Measurements from ENCODE around the gene CASKIN2.

Gene CASKIN2

GRCh38 chr17:75515496-75516254, at the start of gene CASKIN2:
CASKIN2 (minus strand) TSS chr17:75515537; CDS start chr17:75513804, 1,733 bp downstream.
- peak; percentile 67 for DNase-seq (ENCODE audit: low read depth, low spot score)
- WGBS (ENCODE audit: insufficient coverage, insufficient read length), result no CpG with 5 or more reads among the region's 78 CpGs
- Histone ChIP-seq H3K27ac (ENCODE audit: low read length) (no peak within 1 kb of the TSS), H3K36me3 (ENCODE audit: control insufficient read depth, insufficient read depth, low read length) (peaks cover 5% of the 10 kb centered on the region; the same call in 1 of the 2 replicates), H3K27me3 (ENCODE audit: control insufficient read depth, insufficient read depth, low read length) (no peaks in the 10 kb centered on the region), H3K4me1 (ENCODE audit: control insufficient read depth, insufficient read depth, low read length) (peaks cover 10% of the 10 kb centered on the region), H3K9me3 (ENCODE audit: control insufficient read depth, insufficient read depth, low read length) (no peaks in the 10 kb centered on the region), H3K4me3 (ENCODE audit: low read length) (peak within 1 kb of the TSS; percentile 90)

- Histone ChIP-seq H3K36me3 (ENCODE audit: control insufficient read depth, insufficient read depth, low read length) (peaks cover 13% of the 10 kb centered on the region; the same call in 1 of the 2 replicates), H3K4me3 (ENCODE audit: low read length) (no peak overlapping the region), H3K4me1 (ENCODE audit: control insufficient read depth, insufficient read depth, low read length) (no peaks in the 10 kb centered on the region), H3K9me3 (ENCODE audit: control insufficient read depth, insufficient read depth, low read length) (no peaks in the 10 kb centered on the region), H3K27me3 (ENCODE audit: control insufficient read depth, insufficient read depth, low read length) (no peaks in the 10 kb centered on the region), H3K27ac (ENCODE audit: low read length) (no peak overlapping the region)
- WGBS (ENCODE audit: insufficient coverage, insufficient read length), result no CpG with 5 or more reads among the region's 7 CpGs
- DNase-seq (ENCODE audit: low read depth, low spot score), result no peak
Measured at GRCh38 chr17:75565066-75565465, 49.7 kb upstream of the CASKIN2 start.

GRCh38 chr17:75564195-75564594, 48.9 kb upstream of the CASKIN2 start:
- no peaks in the 10 kb centered on the region for H3K4me1 ChIP-seq (ENCODE audit: control insufficient read depth, insufficient read depth, low read length)
- no CpG with 5 or more reads among the region's 11 CpGs for WGBS (ENCODE audit: insufficient coverage, insufficient read length)
- no peak overlapping the region for H3K27ac ChIP-seq (ENCODE audit: low read length)
- no peaks in the 10 kb centered on the region for H3K9me3 ChIP-seq (ENCODE audit: control insufficient read depth, insufficient read depth, low read length)
- DNase-seq (ENCODE audit: low read depth, low spot score), result no peak
- H3K36me3 ChIP-seq (ENCODE audit: control insufficient read depth, insufficient read depth, low read length), result peaks cover 15% of the 10 kb centered on the region; the same call in 1 of the 2 replicates
- no peaks in the 10 kb centered on the region for H3K27me3 ChIP-seq (ENCODE audit: control insufficient read depth, insufficient read depth, low read length)
- no peak overlapping the region for H3K4me3 ChIP-seq (ENCODE audit: low read length)

DNA sequence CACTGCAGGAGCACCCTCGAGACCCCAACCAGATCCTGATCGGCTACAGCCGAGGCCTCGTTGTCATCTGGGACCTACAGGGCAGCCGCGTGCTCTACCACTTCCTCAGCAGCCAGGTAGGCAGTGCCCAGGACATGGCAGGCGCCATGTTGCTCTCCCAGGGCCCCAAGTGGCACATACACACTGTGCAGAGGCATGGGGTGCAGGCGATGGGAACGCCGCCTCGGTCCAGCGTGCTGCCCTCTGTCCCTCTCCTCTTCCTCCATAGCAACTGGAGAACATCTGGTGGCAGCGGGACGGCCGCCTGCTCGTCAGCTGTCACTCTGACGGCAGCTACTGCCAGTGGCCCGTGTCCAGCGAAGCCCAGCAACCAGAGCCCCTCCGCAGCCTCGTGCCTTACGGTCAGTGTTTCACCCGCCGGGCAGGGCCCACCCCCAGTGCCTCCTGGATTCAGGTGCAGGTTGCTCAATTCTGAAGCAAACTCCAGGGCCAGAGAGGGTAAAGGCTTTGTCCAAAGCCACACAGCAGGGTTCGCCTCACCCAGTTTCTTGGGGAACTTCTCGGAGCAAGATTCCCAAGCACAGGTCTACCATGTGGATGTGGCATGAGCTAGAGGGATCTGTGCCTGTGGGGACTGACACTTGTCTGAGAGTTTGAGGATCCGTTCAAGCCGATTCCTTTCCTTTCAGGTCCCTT, 47.9 kb upstream of the CASKIN2 start:
- H3K27ac ChIP-seq (ENCODE audit: low read length), result no peak overlapping the region
- no peak overlapping the region for H3K4me3 ChIP-seq (ENCODE audit: low read length)
- H3K9me3 ChIP-seq (ENCODE audit: control insufficient read depth, insufficient read depth, low read length), result no peaks in the 10 kb centered on the region
- H3K4me1 ChIP-seq (ENCODE audit: control insufficient read depth, insufficient read depth, low read length), result no peaks in the 10 kb centered on the region
- peaks cover 17% of the 10 kb centered on the region; the same call in 1 of the 2 replicates for H3K36me3 ChIP-seq (ENCODE audit: control insufficient read depth, insufficient read depth, low read length)
- H3K27me3 ChIP-seq (ENCODE audit: control insufficient read depth, insufficient read depth, low read length), result no peaks in the 10 kb centered on the region
- WGBS (ENCODE audit: insufficient coverage, insufficient read length), result no CpG with 5 or more reads among the region's 28 CpGs
- DNase-seq (ENCODE audit: low read depth, low spot score), result no peak

- Histone ChIP-seq H3K4me1 (ENCODE audit: control insufficient read depth, insufficient read depth, low read length) (no peaks in the 10 kb centered on the region), H3K9me3 (ENCODE audit: control insufficient read depth, insufficient read depth, low read length) (no peaks in the 10 kb centered on the region), H3K4me3 (ENCODE audit: low read length) (no peak overlapping the region), H3K27me3 (ENCODE audit: control insufficient read depth, insufficient read depth, low read length) (no peaks in the 10 kb centered on the region), H3K36me3 (ENCODE audit: control insufficient read depth, insufficient read depth, low read length) (peaks cover 17% of the 10 kb centered on the region; the same call in 1 of the 2 replicates), H3K27ac (ENCODE audit: low read length) (no peak overlapping the region)
- WGBS (ENCODE audit: insufficient coverage, insufficient read length), result no CpG with 5 or more reads among the region's 5 CpGs
- no peak for DNase-seq (ENCODE audit: low read depth, low spot score)
Measured at GRCh38 chr17:75561927-75562603, 46.7 kb upstream of the CASKIN2 start.

DNA sequence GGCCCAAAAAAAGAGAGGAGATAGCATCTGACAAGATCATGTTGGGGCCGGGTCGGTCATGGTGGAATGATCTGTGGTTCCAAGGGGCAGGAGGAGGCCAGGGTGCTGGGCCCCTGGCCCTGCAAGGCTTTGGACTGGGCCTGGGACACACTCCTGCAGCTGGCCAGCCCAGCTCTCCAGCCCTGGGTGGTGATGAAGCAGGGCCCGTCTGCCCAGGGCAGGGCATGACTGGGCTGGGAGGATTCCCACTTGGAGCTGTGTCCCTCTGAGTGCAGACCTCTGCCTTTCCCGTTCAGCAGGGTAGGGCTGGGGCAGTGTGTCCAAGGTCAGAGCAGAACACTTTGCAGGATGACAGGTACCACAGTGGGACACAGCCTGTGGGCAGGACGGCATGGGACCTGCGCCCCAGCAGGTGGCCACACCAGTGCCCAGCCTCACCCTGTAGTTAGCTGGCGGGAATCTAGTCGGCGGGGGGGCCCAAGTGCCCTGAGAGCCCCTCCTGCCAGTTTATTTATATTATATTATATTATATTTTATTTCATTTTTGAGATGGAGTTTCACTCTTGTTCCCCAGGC, 44.7 kb upstream of the CASKIN2 start:
- no peaks in the 10 kb centered on the region for H3K27me3 ChIP-seq (ENCODE audit: control insufficient read depth, insufficient read depth, low read length)

DNA sequence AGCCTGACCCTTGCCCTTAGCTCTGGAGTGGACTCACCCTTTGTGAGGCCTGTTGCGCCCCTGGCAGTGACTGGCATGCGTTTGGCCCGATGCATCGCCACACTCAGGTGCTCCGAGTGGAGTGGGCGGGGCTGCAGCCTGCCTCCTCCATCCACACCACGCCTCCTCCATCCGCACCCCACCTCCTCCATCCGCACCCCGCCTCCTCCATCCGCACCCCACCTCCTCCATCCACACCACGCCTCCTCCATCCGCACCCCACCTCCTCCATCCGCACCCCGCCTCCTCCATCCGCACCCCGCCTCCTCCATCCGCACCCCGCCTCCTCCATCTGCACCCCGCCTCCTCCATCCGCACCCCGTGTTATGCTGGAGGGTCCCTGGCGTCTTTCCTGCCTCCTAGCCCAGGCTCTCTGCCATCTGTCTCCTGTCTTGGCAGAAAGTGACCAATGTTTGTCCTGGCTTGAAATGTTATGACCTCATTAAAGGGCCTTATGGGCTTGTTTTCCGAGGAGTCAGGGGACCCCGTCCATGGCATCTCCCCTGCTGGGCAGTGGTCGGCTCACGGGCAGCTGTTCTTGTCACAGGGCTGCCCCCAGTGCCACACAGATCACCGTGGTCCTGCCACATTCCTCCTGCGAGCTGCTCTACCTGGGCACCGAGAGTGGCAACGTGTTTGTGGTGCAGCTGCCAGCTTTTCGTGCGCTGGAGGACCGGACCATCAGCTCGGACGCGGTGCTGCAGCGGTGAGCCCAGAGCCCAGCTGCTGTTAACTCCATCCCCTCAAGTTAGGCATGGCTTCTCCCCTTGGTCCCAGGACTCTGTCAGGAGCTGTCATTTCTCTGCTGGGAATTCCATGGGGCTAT, 43.6 kb upstream of the CASKIN2 start:
- no peak for DNase-seq (ENCODE audit: low read depth, low spot score)
- no CpG with 5 or more reads among the region's 38 CpGs for WGBS (ENCODE audit: insufficient coverage, insufficient read length)
- Histone ChIP-seq H3K36me3 (ENCODE audit: control insufficient read depth, insufficient read depth, low read length) (peaks cover 10% of the 10 kb centered on the region; the same call in 1 of the 2 replicates), H3K4me3 (ENCODE audit: low read length) (no peak overlapping the region), H3K27me3 (ENCODE audit: control insufficient read depth, insufficient read depth, low read length) (no peaks in the 10 kb centered on the region), H3K4me1 (ENCODE audit: control insufficient read depth, insufficient read depth, low read length) (no peaks in the 10 kb centered on the region), H3K9me3 (ENCODE audit: control insufficient read depth, insufficient read depth, low read length) (no peaks in the 10 kb centered on the region), H3K27ac (ENCODE audit: low read length) (no peak overlapping the region)

More for the DNA sequence above, 44.7 kb upstream of the CASKIN2 start:
- no CpG with 5 or more reads among the region's 9 CpGs for WGBS (ENCODE audit: insufficient coverage, insufficient read length)
- no peak overlapping the region for H3K4me3 ChIP-seq (ENCODE audit: low read length)
- DNase-seq (ENCODE audit: low read depth, low spot score), result no peak
- H3K36me3 ChIP-seq (ENCODE audit: control insufficient read depth, insufficient read depth, low read length), result peaks cover 15% of the 10 kb centered on the region; the same call in 1 of the 2 replicates
- H3K27ac ChIP-seq (ENCODE audit: low read length), result no peak overlapping the region
- no peaks in the 10 kb centered on the region for H3K4me1 ChIP-seq (ENCODE audit: control insufficient read depth, insufficient read depth, low read length)
- H3K9me3 ChIP-seq (ENCODE audit: control insufficient read depth, insufficient read depth, low read length), result no peaks in the 10 kb centered on the region

DNA sequence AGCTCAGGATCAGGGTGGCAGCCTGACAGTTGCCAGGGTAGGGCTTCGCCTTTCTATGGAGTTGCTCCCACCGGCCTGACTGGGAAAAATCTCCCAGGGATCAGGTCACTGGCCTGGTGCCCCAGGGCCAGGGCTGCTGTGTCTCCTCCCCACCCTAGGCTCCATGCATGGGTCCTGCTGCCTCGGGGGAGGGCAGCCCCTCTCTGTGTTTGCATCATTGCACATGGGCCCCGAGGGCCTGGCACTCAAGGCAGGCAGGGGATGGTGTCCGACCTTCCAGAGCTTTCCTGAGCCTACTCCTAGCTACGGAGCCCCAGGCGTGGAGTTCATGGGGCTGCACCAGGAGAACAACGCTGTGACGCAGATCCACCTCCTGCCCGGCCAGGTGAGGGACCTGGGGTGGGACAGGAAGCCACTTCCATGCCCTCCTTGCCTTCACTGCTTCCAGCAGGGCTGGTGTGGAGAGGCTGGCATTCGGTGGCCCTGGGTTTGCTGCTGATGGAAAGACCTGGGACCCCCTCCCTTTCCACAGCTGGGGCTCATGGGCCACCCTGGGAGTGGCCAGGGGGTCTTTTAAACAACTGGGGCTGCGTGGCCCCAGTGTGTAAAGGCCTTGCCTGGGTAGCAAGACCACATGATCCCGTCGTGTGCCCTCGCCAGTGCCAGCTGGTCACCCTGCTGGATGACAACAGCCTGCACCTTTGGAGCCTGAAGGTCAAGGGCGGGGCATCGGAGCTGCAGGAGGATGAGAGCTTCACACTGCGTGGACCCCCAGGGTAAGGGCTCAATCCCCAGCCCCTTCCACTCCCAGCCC, 42.7 kb upstream of the CASKIN2 start:
- H3K27me3 ChIP-seq (ENCODE audit: control insufficient read depth, insufficient read depth, low read length), result no peaks in the 10 kb centered on the region
- no peak overlapping the region for H3K27ac ChIP-seq (ENCODE audit: low read length)
- H3K4me3 ChIP-seq (ENCODE audit: low read length), result no peak overlapping the region
- no peak for DNase-seq (ENCODE audit: low read depth, low spot score)
- no peaks in the 10 kb centered on the region for H3K4me1 ChIP-seq (ENCODE audit: control insufficient read depth, insufficient read depth, low read length)
- WGBS (ENCODE audit: insufficient coverage, insufficient read length), result no CpG with 5 or more reads among the region's 18 CpGs
- no peaks in the 10 kb centered on the region for H3K9me3 ChIP-seq (ENCODE audit: control insufficient read depth, insufficient read depth, low read length)
- peaks cover 7% of the 10 kb centered on the region; the same call in 1 of the 2 replicates for H3K36me3 ChIP-seq (ENCODE audit: control insufficient read depth, insufficient read depth, low read length)

All from iPS DF 6.9 (cell line).